Neural progenitor cell (in vitro differentiated cells): ENCODE data around the gene AEBP2. TPM values are rescaled to one million over a fixed set of nuclear protein-coding genes. Genes with fewer than 3 reads are reported as not detected.

Source experiments
- DNase-seq: peaks from one replicate; pipeline ENCODE4 v3.0.0-alpha.2; 2016; ENCODE audit warnings: low spot score
- H2AFZ ChIP-seq: fragments of 200-600 bp; sonication (generic); replicated peaks from 2 replicates; pipeline ENCODE4 v1.6.1; 2016; ENCODE audit warnings: antibody characterized with exemption
- H3F3A ChIP-seq: fragments of 200-600 bp; sonication (generic); 2 replicates; pipeline ENCODE4 v1.6.1; 2016; ENCODE audit warnings: antibody characterized with exemption, low read depth
- H3K27ac ChIP-seq: fragments of 200-600 bp; sonication (generic); 2 replicates; pipeline ENCODE4 v1.5.1; 2016; ENCODE audit warnings: mild to moderate bottlenecking
- H3K27me3 ChIP-seq: fragments of 200-600 bp; sonication (generic); 2 replicates; pipeline ENCODE4 v1.6.1; 2016; ENCODE audit warnings: mild to moderate bottlenecking, moderate library complexity
- H3K36me3 ChIP-seq: fragments of 200-600 bp; sonication (generic); 2 replicates; pipeline ENCODE4 v1.5.1; 2016
- H3K4me1 ChIP-seq: fragments of 200-600 bp; sonication (generic); 2 replicates; pipeline ENCODE4 v1.6.1; 2016; ENCODE audit warnings: mixed run types
- H3K4me2 ChIP-seq: fragments of 200-600 bp; sonication (generic); 2 replicates; pipeline ENCODE4 v1.6.1; 2016
- H3K4me3 ChIP-seq: fragments of 200-600 bp; sonication (generic); 2 replicates; pipeline ENCODE4 v1.5.1; 2016
- H3K79me2 ChIP-seq: fragments of 200-600 bp; sonication (generic); 2 replicates; pipeline ENCODE4 v1.6.1; 2016; ENCODE audit warnings: low read depth
- H3K9ac ChIP-seq: fragments of 200-600 bp; sonication (generic); 2 replicates; pipeline ENCODE4 v1.6.1; 2016
- H3K9me3 ChIP-seq: fragments of 200-600 bp; sonication (generic); 2 replicates; pipeline ENCODE4 v1.5.1; 2016; ENCODE audit warnings: low read depth
- H4K20me1 ChIP-seq: fragments of 200-600 bp; sonication (generic); 2 replicates; pipeline ENCODE4 v1.6.1; 2016; ENCODE audit warnings: low read depth
- H3K27ac Mint-ChIP-seq: 3 replicates; pipeline ENCODE4 v1.8.0; 2021; ENCODE audit warnings: mixed read lengths
- H3K27me3 Mint-ChIP-seq: 2 replicates; pipeline ENCODE4 v1.8.0; 2022; ENCODE audit warnings: low read depth, mild to moderate bottlenecking, inconsistent platforms, moderate library complexity, mixed read lengths; ENCODE audit not compliant: insufficient read depth
- H3K36me3 Mint-ChIP-seq: 3 replicates; pipeline ENCODE4 v1.8.0; 2021; ENCODE audit warnings: mixed read lengths
- H3K4me1 Mint-ChIP-seq: 3 replicates; pipeline ENCODE4 v1.8.0; 2021; ENCODE audit warnings: mixed read lengths
- H3K4me3 Mint-ChIP-seq: 3 replicates; pipeline ENCODE4 v1.8.0; 2021; ENCODE audit warnings: mild to moderate bottlenecking, moderate library complexity, mixed read lengths
- H3K9me3 Mint-ChIP-seq: 3 replicates; pipeline ENCODE4 v1.8.0; 2020; ENCODE audit warnings: mixed read lengths
- CTCF ChIP-seq: fragments of 200-600 bp; sonication (generic); IDR thresholded peaks from 2 replicates; pipeline ENCODE4 v1.5.1; 2017; ENCODE audit warnings: antibody characterized with exemption, mild to moderate bottlenecking
- EZH2 ChIP-seq: fragments of 200-600 bp; sonication (generic); IDR thresholded peaks from 2 replicates; pipeline ENCODE4 v1.6.1; 2017; ENCODE audit warnings: antibody characterized with exemption, mild to moderate bottlenecking, moderate library complexity
- EZH2phosphoT487 ChIP-seq: fragments of 200-600 bp; sonication (generic); IDR thresholded peaks from 2 replicates; pipeline ENCODE4 v1.6.1; 2017; ENCODE audit warnings: antibody characterized with exemption
- total RNA-seq: library from RNA; depleted of rRNA; stranded (reverse); fragments of >200 nt; gene quantifications from 2 replicates; pipeline ENCODE4 v1.2.3, GENCODE V29; 2015; ENCODE audit warnings: low replicate concordance

Gene AEBP2
- total RNA-seq, 1 donor from 2014 or later = 34.0 TPM

GRCh38 chr12:19477071-19477470 is 37.8 kb downstream of the AEBP2 start:
- Histone ChIP-seq H3K36me3 (peaks cover 20% of the 10 kb centered on the region), H3K27me3 (no peaks in the 10 kb centered on the region), H3F3A (peaks cover 4% of the 10 kb centered on the region), H3K9me3 (no peaks in the 10 kb centered on the region), H3K9ac (no peak overlapping the region), H2AFZ (no peak overlapping the region), H3K4me2 (no peak overlapping the region), H3K27ac (no peak overlapping the region), H4K20me1 (peaks cover 19% of the 10 kb centered on the region), H3K4me3 (no peak overlapping the region), H3K4me1 (no peaks in the 10 kb centered on the region), H3K79me2 (peaks cover 99% of the 10 kb centered on the region)
- Mint-ChIP-seq H3K27ac (no peak overlapping the region), H3K4me1 (peaks cover 4% of the 10 kb centered on the region), H3K27me3 (no peaks in the 10 kb centered on the region), H3K4me3 (no peak overlapping the region), H3K9me3 (peaks cover 62% of the 10 kb centered on the region), H3K36me3 (peaks cover 82% of the 10 kb centered on the region)
- DNase-seq = no peak
- TF ChIP-seq EZH2 (no peak), CTCF (no peak), EZH2phosphoT487 (no peak)

GRCh38 chr12:19480459-19480858 is 41.2 kb downstream of the AEBP2 start:
- TF ChIP-seq EZH2phosphoT487 = no peak
- TF ChIP-seq EZH2 = no peak
- TF ChIP-seq CTCF = no peak
- Histone ChIP-seq H3K27me3 (no peaks in the 10 kb centered on the region), H3K9ac (no peak overlapping the region), H3K4me3 (no peak overlapping the region), H3K9me3 (no peaks in the 10 kb centered on the region), H3K79me2 (peaks cover 100% of the 10 kb centered on the region), H3K27ac (no peak overlapping the region), H3K4me2 (no peak overlapping the region), H4K20me1 (peaks cover 39% of the 10 kb centered on the region), H2AFZ (no peak overlapping the region), H3F3A (no peaks in the 10 kb centered on the region), H3K4me1 (peaks cover 6% of the 10 kb centered on the region), H3K36me3 (peaks cover 10% of the 10 kb centered on the region)
- H3K9me3 Mint-ChIP-seq = peaks cover 68% of the 10 kb centered on the region
- peaks cover 80% of the 10 kb centered on the region for H3K36me3 Mint-ChIP-seq
- no peak overlapping the region for H3K27ac Mint-ChIP-seq
- no peaks in the 10 kb centered on the region for H3K27me3 Mint-ChIP-seq
- H3K4me1 Mint-ChIP-seq = peaks cover 14% of the 10 kb centered on the region
- no peak for DNase-seq
- H3K4me3 Mint-ChIP-seq = no peak overlapping the region

- Histone ChIP-seq H3K27ac (no peak overlapping the region), H4K20me1 (peaks cover 30% of the 10 kb centered on the region), H3K9ac (no peak overlapping the region), H2AFZ (no peak overlapping the region), H3K36me3 (peaks cover 10% of the 10 kb centered on the region), H3K4me3 (no peak overlapping the region), H3K4me1 (peaks cover 6% of the 10 kb centered on the region), H3F3A (no peaks in the 10 kb centered on the region), H3K4me2 (no peak overlapping the region), H3K79me2 (peaks cover 100% of the 10 kb centered on the region), H3K27me3 (no peaks in the 10 kb centered on the region), H3K9me3 (no peaks in the 10 kb centered on the region)
- Mint-ChIP-seq H3K4me3 (no peak overlapping the region), H3K9me3 (peaks cover 59% of the 10 kb centered on the region), H3K27me3 (no peaks in the 10 kb centered on the region), H3K27ac (no peak overlapping the region), H3K36me3 (peaks cover 83% of the 10 kb centered on the region), H3K4me1 (peaks cover 14% of the 10 kb centered on the region)
- TF ChIP-seq EZH2phosphoT487 = no peak
- TF ChIP-seq EZH2 = no peak
- no peak for TF ChIP-seq CTCF
- DNase-seq = no peak
Measured at GRCh38 chr12:19482036-19482435, 42.7 kb downstream of the AEBP2 start.
